ENCODE data around the gene TMIGD2. TPM values are rescaled to one million over a fixed set of nuclear protein-coding genes. Genes with fewer than 3 reads are reported as not detected.
A peak's percentile ranks its signal among the peaks of the same experiment; 100 is the strongest.

The TMIGD2 gene
- total and polyA plus RNA-seq, 2 donors from 2014 or later, result 0.47 TPM; not detected in 1

DNA sequence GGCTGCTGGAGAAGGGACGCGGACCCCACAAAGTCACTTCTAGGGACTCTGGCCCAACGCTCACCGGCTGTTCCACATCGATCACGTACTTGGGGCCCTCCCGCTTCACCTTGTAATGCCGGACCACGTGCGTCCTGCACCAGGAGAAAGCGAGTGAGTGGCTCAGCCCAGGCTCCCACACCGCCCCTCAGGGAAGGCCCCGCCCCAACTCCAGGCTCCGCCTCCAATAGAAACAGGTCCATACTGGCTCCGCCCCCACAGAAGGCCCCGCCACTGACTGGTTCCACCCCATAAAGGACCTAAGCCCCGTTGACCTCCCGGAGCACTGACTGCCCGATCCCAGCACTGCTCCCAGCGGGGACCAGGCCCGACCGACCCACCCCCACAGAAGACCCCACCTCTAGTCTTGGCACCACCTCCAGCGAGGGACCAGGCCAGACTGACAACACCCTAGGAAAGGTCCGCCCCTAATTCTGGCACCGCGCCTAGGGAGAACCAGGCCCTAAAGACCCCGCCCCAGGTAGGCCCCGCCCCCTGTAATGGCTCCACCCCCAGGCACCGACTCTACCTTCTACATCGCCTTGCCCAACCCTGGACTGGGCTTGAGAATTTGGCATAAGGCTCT is 25.2 kb upstream of the TMIGD2 start:
- intact Hi-C loops (cut with DNase I), result no loop called here
- Histone ChIP-seq H3K9ac (ENCODE audit: low read length in 3 of 3) (no peak overlapping the region), H3K27ac (ENCODE audit: low read depth in 2 of 2, low read length in 2 of 2) (no peak overlapping the region), H3K9me3 (ENCODE audit: control insufficient read depth in 2 of 3, insufficient read depth in 1 of 3, low read length in 3 of 3) (no peaks in the 10 kb centered on the region), H3K36me3 (ENCODE audit: control insufficient read depth in 2 of 3, insufficient read depth in 3 of 3, low read length in 3 of 3) (no peaks in the 10 kb centered on the region), H3K27me3 (ENCODE audit: control insufficient read depth, insufficient read depth, low read length) (no peaks in the 10 kb centered on the region), H3K4me1 (ENCODE audit: control insufficient read depth in 2 of 3, insufficient read depth in 2 of 3, low read depth in 1 of 3, low read length in 3 of 3) (peaks cover 0 to 10% (median 0%) of the 10 kb centered on the region in 3 donors), H3K4me3 (ENCODE audit: low read length in 3 of 3) (no peak overlapping the region)
- TF ChIP-seq, protein P1, sequence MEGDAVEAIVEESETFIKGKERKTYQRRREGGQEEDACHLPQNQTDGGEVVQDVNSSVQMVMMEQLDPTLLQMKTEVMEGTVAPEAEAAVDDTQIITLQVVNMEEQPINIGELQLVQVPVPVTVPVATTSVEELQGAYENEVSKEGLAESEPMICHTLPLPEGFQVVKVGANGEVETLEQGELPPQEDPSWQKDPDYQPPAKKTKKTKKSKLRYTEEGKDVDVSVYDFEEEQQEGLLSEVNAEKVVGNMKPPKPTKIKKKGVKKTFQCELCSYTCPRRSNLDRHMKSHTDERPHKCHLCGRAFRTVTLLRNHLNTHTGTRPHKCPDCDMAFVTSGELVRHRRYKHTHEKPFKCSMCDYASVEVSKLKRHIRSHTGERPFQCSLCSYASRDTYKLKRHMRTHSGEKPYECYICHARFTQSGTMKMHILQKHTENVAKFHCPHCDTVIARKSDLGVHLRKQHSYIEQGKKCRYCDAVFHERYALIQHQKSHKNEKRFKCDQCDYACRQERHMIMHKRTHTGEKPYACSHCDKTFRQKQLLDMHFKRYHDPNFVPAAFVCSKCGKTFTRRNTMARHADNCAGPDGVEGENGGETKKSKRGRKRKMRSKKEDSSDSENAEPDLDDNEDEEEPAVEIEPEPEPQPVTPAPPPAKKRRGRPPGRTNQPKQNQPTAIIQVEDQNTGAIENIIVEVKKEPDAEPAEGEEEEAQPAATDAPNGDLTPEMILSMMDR (IDR thresholded peaks at IDR 0.05; ENCODE audit: borderline replicate concordance, extremely low read depth, insufficient read depth), result no peak
- peak; percentile 83 to 96 (median 88) for DNase-seq
- no peak for FAIRE-seq

GRCh38 chr19:4326837-4327251 is 24.7 kb upstream of the TMIGD2 start:
- peak in 4 of 5 donors; percentile 44 to 85 (median 58) for DNase-seq
- no peak overlapping the region for H3K4me3 ChIP-seq (ENCODE audit: low read length in 3 of 3)
- no peaks in the 10 kb centered on the region for H3K9me3 ChIP-seq (ENCODE audit: control insufficient read depth in 2 of 3, insufficient read depth in 1 of 3, low read length in 3 of 3)
- H3K36me3 ChIP-seq (ENCODE audit: control insufficient read depth in 2 of 3, insufficient read depth in 3 of 3, low read length in 3 of 3), result no peaks in the 10 kb centered on the region
- TF ChIP-seq, protein P1 (IDR thresholded peaks at IDR 0.05; ENCODE audit: borderline replicate concordance, extremely low read depth, insufficient read depth), result no peak
- no peaks in the 10 kb centered on the region for H3K27me3 ChIP-seq (ENCODE audit: control insufficient read depth, insufficient read depth, low read length)
- intact Hi-C loops (cut with DNase I), result no loop called here
- no peak for FAIRE-seq
- H3K4me1 ChIP-seq (ENCODE audit: control insufficient read depth in 2 of 3, insufficient read depth in 2 of 3, low read depth in 1 of 3, low read length in 3 of 3), result peaks cover 0 to 10% (median 0%) of the 10 kb centered on the region in 3 donors
- no peak overlapping the region for H3K27ac ChIP-seq (ENCODE audit: low read depth in 2 of 2, low read length in 2 of 2)
- H3K9ac ChIP-seq (ENCODE audit: low read length in 3 of 3), result no peak overlapping the region

GRCh38 chr19:4326215-4326836 is 24.1 kb upstream of the TMIGD2 start:
- Histone ChIP-seq H3K4me3 (ENCODE audit: low read length in 3 of 3) (no peak overlapping the region), H3K36me3 (ENCODE audit: control insufficient read depth in 2 of 3, insufficient read depth in 3 of 3, low read length in 3 of 3) (no peaks in the 10 kb centered on the region), H3K4me1 (ENCODE audit: control insufficient read depth in 2 of 3, insufficient read depth in 2 of 3, low read depth in 1 of 3, low read length in 3 of 3) (peaks cover 0 to 10% (median 0%) of the 10 kb centered on the region in 3 donors), H3K9ac (ENCODE audit: low read length in 3 of 3) (no peak overlapping the region), H3K9me3 (ENCODE audit: control insufficient read depth in 2 of 3, insufficient read depth in 1 of 3, low read length in 3 of 3) (no peaks in the 10 kb centered on the region), H3K27me3 (ENCODE audit: control insufficient read depth, insufficient read depth, low read length) (no peaks in the 10 kb centered on the region), H3K27ac (ENCODE audit: low read depth in 2 of 2, low read length in 2 of 2) (no peak overlapping the region)
- FAIRE-seq (no peak), DNase-seq (no peak)
- intact Hi-C loops (cut with DNase I), result no loop called here
- TF ChIP-seq, protein P1 (IDR thresholded peaks at IDR 0.05; ENCODE audit: borderline replicate concordance, extremely low read depth, insufficient read depth), result no peak

Measured in kidney (tissue), 14 donors.